ENCODE measurements around the gene MSRB3. TPM values are rescaled to one million over a fixed set of nuclear protein-coding genes. Genes with fewer than 3 reads are reported as not detected.

MSRB3 gene
- total and polyA plus RNA-seq, 2 of the 8 experiments (the other 6 are each of a cell fraction or from before 2014, with no cell fraction given): 0.32 to 1.2 TPM

DNA sequence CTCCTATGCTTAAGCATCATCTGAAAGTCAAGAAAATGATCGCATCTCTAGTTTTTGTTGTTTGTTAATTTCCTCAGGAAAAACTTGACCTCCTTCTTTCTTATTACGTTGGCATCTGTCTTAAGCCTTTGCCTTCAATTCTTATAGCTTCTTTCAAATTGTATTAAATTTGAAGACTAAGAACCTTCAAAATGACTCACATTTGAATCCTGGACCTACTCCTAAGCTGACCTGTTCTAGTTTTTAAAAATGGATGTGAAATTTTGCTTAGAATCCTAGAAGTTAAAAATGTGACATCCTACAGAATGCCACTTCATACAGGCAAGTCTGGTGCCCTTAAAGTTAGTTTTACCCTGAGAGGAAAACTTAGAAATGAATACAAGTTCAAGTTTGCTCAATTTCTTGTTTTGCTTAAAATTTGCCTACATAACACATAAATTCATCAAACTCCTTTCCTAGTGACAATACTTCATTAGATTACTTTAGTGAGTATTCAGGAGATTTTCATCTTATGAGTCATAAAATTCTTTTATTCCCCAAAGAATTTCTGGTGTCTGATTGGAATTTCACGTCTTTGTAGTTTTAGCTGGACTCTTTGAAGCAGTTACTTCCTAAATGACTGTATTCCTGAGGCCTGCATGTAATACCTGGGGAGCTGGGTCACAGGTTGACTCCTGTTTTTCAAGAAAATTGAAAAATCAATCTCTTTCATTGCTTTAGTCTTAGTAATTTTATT, 152.3 kb downstream of the MSRB3 start:
- Histone ChIP-seq H2AK5ac (ENCODE audit: low read depth, low read length) (no peak overlapping the region), H4K20me1 (replicated peaks in 1 of 2; ENCODE audit: control insufficient read depth in 1 of 2, insufficient read depth in 2 of 2, low read length in 2 of 2) (no peaks in the 10 kb centered on the region), H2AFZ (ENCODE audit: low read length) (no peak overlapping the region), H4K8ac (ENCODE audit: extremely low read depth, insufficient read depth, low read length) (no peak overlapping the region), H3K27ac (ENCODE audit: low read depth, low read length) (no peak overlapping the region), H4K5ac (ENCODE audit: insufficient read length, low read depth, low read length) (no peak overlapping the region), H2BK15ac (ENCODE audit: low read length) (no peak overlapping the region), H3K14ac (ENCODE audit: insufficient read length) (no peak overlapping the region), H3K27me3 (replicated peaks in 1 of 4; ENCODE audit: control insufficient read depth in 3 of 4, extremely low read depth in 1 of 4, insufficient read depth in 3 of 4, low read length in 3 of 4) (no peaks in the 10 kb centered on the region), H3K23ac (ENCODE audit: insufficient read length) (no peak overlapping the region), H3K9me3 (ENCODE audit: insufficient read depth in 2 of 2, low read depth in 1 of 2, low read length in 1 of 2) (no peaks in the 10 kb centered on the region), H3K56ac (replicated peaks; ENCODE audit: insufficient read length, low read depth, low read length) (no peak overlapping the region), H4K91ac (replicated peaks; ENCODE audit: insufficient read length, low read length) (no peak overlapping the region), H3K23me2 (ENCODE audit: low read depth, low read length) (no peaks in the 10 kb centered on the region), H3K9ac (replicated peaks in 1 of 4; ENCODE audit: extremely low read depth in 1 of 4, low read depth in 3 of 4, low read length in 3 of 4) (no peak overlapping the region), H3K36me3 (ENCODE audit: control insufficient read depth in 2 of 4, insufficient read depth in 4 of 4, low read length in 3 of 4) (no peaks in the 10 kb centered on the region), H3K79me1 (ENCODE audit: low read depth, low read length) (no peaks in the 10 kb centered on the region), H3K79me2 (ENCODE audit: control insufficient read depth in 1 of 2, insufficient read depth in 2 of 2, low read length in 2 of 2) (no peaks in the 10 kb centered on the region), H2BK20ac (ENCODE audit: low read length) (no peak overlapping the region), H3K4me3 (ENCODE audit: extremely low read depth in 1 of 4, insufficient read depth in 2 of 4, low read depth in 3 of 4, low read length in 4 of 4) (no peak overlapping the region), H3K4me1 (replicated peaks in 1 of 4; ENCODE audit: control insufficient read depth in 3 of 4, insufficient read depth in 4 of 4, low read length in 3 of 4) (peaks cover 0 to 6% (median 0%) of the 10 kb centered on the region in 4 experiments; a peak in 2 of 7 replicates), H2BK12ac (ENCODE audit: low read depth, low read length) (no peak overlapping the region), H3K18ac (ENCODE audit: extremely low read depth, low read length) (no peak overlapping the region), H3K4me2 (ENCODE audit: insufficient read depth in 1 of 2, low read depth in 2 of 2, low read length in 2 of 2) (no peak overlapping the region), H3K4ac (replicated peaks; ENCODE audit: insufficient read length, low read depth, low read length) (no peak overlapping the region), H2BK120ac (replicated peaks; ENCODE audit: low read depth, low read length) (no peak overlapping the region), H2BK5ac (ENCODE audit: low read depth, low read length) (no peak overlapping the region)
- ChIA-PET POLR2A (ENCODE audit: partially characterized antibody) (no interaction called here), CTCF (ENCODE audit: partially characterized antibody) (interaction anchor here (1.0 to 1.2 kb wide), 2 partner anchors 12 to 91 kb away, joined by 3 to 4 read pairs; no protein-coding TSS in a partner anchor)
- no peak for FAIRE-seq
- whole genome bisulfite sequencing, 2 experiments (ENCODE audit: extremely low coverage in 1 of 2, insufficient coverage in 1 of 2, insufficient read length in 1 of 2, insufficient replicate concordance in 2 of 2, low coverage in 1 of 2, low lambda C conversion rate in 2 of 2, missing lambda C conversion rate in 1 of 2): 93% methylated on average over 3 of the region's 3 CpGs; no CpG with 5 or more reads in 1 of the 2 experiments
- TF ChIP-seq GTF2F1 (IDR thresholded peaks at IDR 0.05; ENCODE audit: borderline replicate concordance, low read depth, low read length): no peak
- TF ChIP-seq SP2 (IDR thresholded peaks at IDR 0.05; ENCODE audit: low read length): no peak
- TF ChIP-seq SUZ12 (IDR thresholded peaks at IDR 0.05; ENCODE audit: low read length): no peak
- no peak for TF ChIP-seq MAFK (IDR thresholded peaks at IDR 0.05; ENCODE audit: low read depth, low read length)
- TF ChIP-seq JUN (IDR thresholded peaks at IDR 0.05; ENCODE audit: low read depth, low read length): no peak
- TF ChIP-seq TEAD4 (IDR thresholded peaks at IDR 0.05; ENCODE audit: low read depth, low read length): no peak
- TF ChIP-seq EP300 (IDR thresholded peaks at IDR 0.05; ENCODE audit: borderline replicate concordance in 1 of 2, low read depth in 2 of 2, low read length in 2 of 2): no peak
- no peak for TF ChIP-seq JUND (IDR thresholded peaks at IDR 0.05; ENCODE audit: low read length)
- TF ChIP-seq RNF2 (IDR thresholded peaks at IDR 0.05; ENCODE audit: borderline replicate concordance, low read depth, low read length, missing control alignments, poor library complexity, severe bottlenecking): no peak
- TF ChIP-seq EZH2 (IDR thresholded peaks at IDR 0.05; ENCODE audit: low read depth, low read length, severe bottlenecking): no peak
- TF ChIP-seq NRF1 (IDR thresholded peaks at IDR 0.05; ENCODE audit: low read depth, low read length): no peak
- TF ChIP-seq BACH1 (IDR thresholded peaks at IDR 0.05; ENCODE audit: low read length): no peak
- no peak for TF ChIP-seq CHD2 (IDR thresholded peaks at IDR 0.05; ENCODE audit: low read length)
- no peak for DNase-seq (ENCODE audit: low read depth in 1 of 2, low spot score in 2 of 2)
